ENCODE data around the gene ANXA4.

- TF ChIP-seq, protein P1, sequence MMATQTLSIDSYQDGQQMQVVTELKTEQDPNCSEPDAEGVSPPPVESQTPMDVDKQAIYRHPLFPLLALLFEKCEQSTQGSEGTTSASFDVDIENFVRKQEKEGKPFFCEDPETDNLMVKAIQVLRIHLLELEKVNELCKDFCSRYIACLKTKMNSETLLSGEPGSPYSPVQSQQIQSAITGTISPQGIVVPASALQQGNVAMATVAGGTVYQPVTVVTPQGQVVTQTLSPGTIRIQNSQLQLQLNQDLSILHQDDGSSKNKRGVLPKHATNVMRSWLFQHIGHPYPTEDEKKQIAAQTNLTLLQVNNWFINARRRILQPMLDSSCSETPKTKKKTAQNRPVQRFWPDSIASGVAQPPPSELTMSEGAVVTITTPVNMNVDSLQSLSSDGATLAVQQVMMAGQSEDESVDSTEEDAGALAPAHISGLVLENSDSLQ (IDR thresholded peaks at IDR 0.05): no peak
- TF ChIP-seq SP1 (IDR thresholded peaks at IDR 0.05) (no peak), CTBP1 (IDR thresholded peaks at IDR 0.05; ENCODE audit: borderline replicate concordance) (no peak), SUZ12 (IDR thresholded peaks at IDR 0.05) (no peak), FOXA1 (IDR thresholded peaks at IDR 0.05) (no peak), ZNF384 (IDR thresholded peaks at IDR 0.05) (no peak), TARDBP (IDR thresholded peaks at IDR 0.05) (no peak), FOXK2 (IDR thresholded peaks at IDR 0.05) (no peak), NFRKB (IDR thresholded peaks at IDR 0.05) (no peak)
Measured at GRCh38 chr2:69776886-69777785, 35.2 kb downstream of the ANXA4 start.

All from HEK293T (cell line).